Activated CD8-positive, alpha-beta T cell treated with anti-CD3 and anti-CD28 coated beads for 36 hours (primary cell): ENCODE results near the gene CLK2. TPM values are rescaled to one million over a fixed set of nuclear protein-coding genes. Genes with fewer than 3 reads are reported as not detected.
"Not testable (repeated sequence)": the region's sequence is repeated elsewhere in the genome, so short reads cannot be mapped to it uniquely, and the experiment has no call there.

ENCODE experiments used
- ATAC-seq: fragments of 200-7000 bp; cut with Tn5 transposase; one replicate; pipeline ENCODE4 v1.10.0; 2021; ENCODE audit warnings: mild to moderate bottlenecking, moderate library complexity
- CTCF ChIA-PET: fragments of 350-600 bp; sonication (Branson Sonifier 250); formaldehyde crosslinking; loops from one replicate; lab custom pipeline; 2021; ENCODE audit warnings: antibody characterized with exemption; lab: Charles Lee
- POLR2A ChIA-PET: fragments of 350-600 bp; sonication (Branson Sonifier 250); formaldehyde crosslinking; loops from one replicate; lab custom pipeline; 2021; ENCODE audit warnings: antibody characterized with exemption; lab: Charles Lee
- DNase-seq: peaks from one replicate; pipeline ENCODE4 v3.0.0-alpha.2; 2020
- H3K27ac Mint-ChIP-seq: one replicate; pipeline ENCODE4 v1.8.0; 2021; ENCODE audit warnings: mild to moderate bottlenecking, mixed read lengths
- H3K27me3 Mint-ChIP-seq: one replicate; pipeline ENCODE4 v1.8.0; 2021; ENCODE audit warnings: mixed read lengths
- H3K36me3 Mint-ChIP-seq: one replicate; pipeline ENCODE4 v1.8.0; 2021; ENCODE audit warnings: low read depth, mixed read lengths
- H3K4me1 Mint-ChIP-seq: one replicate; pipeline ENCODE4 v1.8.0; 2021; ENCODE audit warnings: low read depth, mixed read lengths
- H3K4me3 Mint-ChIP-seq: one replicate; pipeline ENCODE4 v1.8.0; 2021; ENCODE audit warnings: mild to moderate bottlenecking, moderate library complexity, mixed read lengths
- H3K9me3 Mint-ChIP-seq: one replicate; pipeline ENCODE4 v1.8.0; 2021; ENCODE audit warnings: mixed read lengths
- CTCF ChIP-seq: fragments of 200-600 bp; IDR thresholded peaks from one replicate; pipeline ENCODE4 v1.8.0; 2022; ENCODE audit warnings: antibody characterized with exemption, mild to moderate bottlenecking
- intact Hi-C: fragments of 100-400 bp; cut with micrococcal nuclease; formaldehyde crosslinking; loops from one replicate; pipeline ENCODE4 v1.10.0; 2022
- total RNA-seq, 2 experiments: library from RNA; stranded (reverse); gene quantifications; one replicate each; pipeline ENCODE4 v1.2.3, GENCODE V29; 2021

The CLK2 gene
- total RNA-seq, 2 experiments from 2014 or later: 80.6 to 85.4 TPM

GRCh38 chr1:155293086-155293749, 19.9 kb upstream of the CLK2 start:
- peaks cover 33% of the 10 kb centered on the region for H3K27me3 Mint-ChIP-seq
- ATAC-seq: no peak
- no peak for TF ChIP-seq CTCF
- intact Hi-C loops: no loop called here
- H3K36me3 Mint-ChIP-seq: no peaks in the 10 kb centered on the region
- ChIA-PET POLR2A (interaction anchor here (0.6 to 1.4 kb wide), 3 partner anchors 14 to 45 kb away, joined by 3 to 4 read pairs (median 3); partner anchors contain the start of gene ENTREP3), CTCF (no interaction called here)
- H3K9me3 Mint-ChIP-seq: no peaks in the 10 kb centered on the region
- DNase-seq: no peak
- H3K27ac Mint-ChIP-seq: no peak overlapping the region
- H3K4me3 Mint-ChIP-seq: no peak overlapping the region
- peaks cover 4% of the 10 kb centered on the region for H3K4me1 Mint-ChIP-seq

- CTCF ChIA-PET: interaction anchor here (1.8 to 2.0 kb wide), 2 partner anchors 13 to 40 kb away, joined by 4 to 6 read pairs; no protein-coding TSS in a partner anchor
- DNase-seq, H3K27ac Mint-ChIP-seq, H3K36me3 Mint-ChIP-seq, H3K4me1 Mint-ChIP-seq, H3K4me3 Mint-ChIP-seq, H3K9me3 Mint-ChIP-seq, POLR2A ChIA-PET, intact Hi-C loops, ATAC-seq: not testable (repeated sequence)
- peaks cover 18% of the 10 kb centered on the region for H3K27me3 Mint-ChIP-seq
Observed at GRCh38 chr1:155291006-155291405, 17.7 kb upstream of the CLK2 start.

GRCh38 chr1:155287987-155288543, 14.8 kb upstream of the CLK2 start:
- Mint-ChIP-seq H3K4me3 (no peak overlapping the region), H3K4me1 (no peaks in the 10 kb centered on the region), H3K27ac (no peak overlapping the region), H3K27me3 (peaks cover 3% of the 10 kb centered on the region), H3K9me3 (no peaks in the 10 kb centered on the region), H3K36me3 (no peaks in the 10 kb centered on the region)
- DNase-seq (no peak), ATAC-seq (no peak)
- ChIA-PET CTCF (no interaction called here), POLR2A (no interaction called here)
- no peak for TF ChIP-seq CTCF
- intact Hi-C loops: no loop called here

GRCh38 chr1:155286544-155286943, 13.2 kb upstream of the CLK2 start:
- intact Hi-C loops: no loop called here
- Mint-ChIP-seq H3K9me3 (no peaks in the 10 kb centered on the region), H3K27ac (no peak overlapping the region), H3K27me3 (peaks cover 3% of the 10 kb centered on the region), H3K4me1 (no peaks in the 10 kb centered on the region), H3K36me3 (no peaks in the 10 kb centered on the region), H3K4me3 (no peak overlapping the region)
- CTCF ChIA-PET: interaction anchor here (1.1 kb wide), 1 partner anchor 34 kb away, joined by 3 read pairs; the partner anchor contains the start of gene RUSC1
- no peak for TF ChIP-seq CTCF
- ATAC-seq (no peak), DNase-seq (no peak)
- POLR2A ChIA-PET: no interaction called here

GRCh38 chr1:155285631-155286044, 12.3 kb upstream of the CLK2 start:
- Mint-ChIP-seq H3K9me3 (no peaks in the 10 kb centered on the region), H3K36me3 (no peaks in the 10 kb centered on the region), H3K4me1 (no peaks in the 10 kb centered on the region), H3K27me3 (peaks cover 3% of the 10 kb centered on the region), H3K4me3 (no peak overlapping the region), H3K27ac (no peak overlapping the region)
- ChIA-PET CTCF (interaction anchor here (1.1 kb wide), 1 partner anchor 35 kb away, joined by 3 read pairs; the partner anchor contains the start of gene RUSC1), POLR2A (no interaction called here)
- ATAC-seq (no peak), DNase-seq (no peak)
- TF ChIP-seq CTCF: no peak
- intact Hi-C loops: no loop called here
